Stimulated activated CD8-positive, alpha-beta memory T cell treated with anti-CD3 and anti-CD28 coated beads, Interleukin-12 subunit alpha, Interleukin-12 subunit beta, amount 100 ng/mL, for 24 hours (primary cell): ENCODE measurements around the gene TNRC6C.

Experiments used
- DNase-seq: peaks from one replicate; pipeline ENCODE4 v3.0.0-alpha.2; 2020; ENCODE audit errors: extremely low read depth

TNRC6C gene, protein sequence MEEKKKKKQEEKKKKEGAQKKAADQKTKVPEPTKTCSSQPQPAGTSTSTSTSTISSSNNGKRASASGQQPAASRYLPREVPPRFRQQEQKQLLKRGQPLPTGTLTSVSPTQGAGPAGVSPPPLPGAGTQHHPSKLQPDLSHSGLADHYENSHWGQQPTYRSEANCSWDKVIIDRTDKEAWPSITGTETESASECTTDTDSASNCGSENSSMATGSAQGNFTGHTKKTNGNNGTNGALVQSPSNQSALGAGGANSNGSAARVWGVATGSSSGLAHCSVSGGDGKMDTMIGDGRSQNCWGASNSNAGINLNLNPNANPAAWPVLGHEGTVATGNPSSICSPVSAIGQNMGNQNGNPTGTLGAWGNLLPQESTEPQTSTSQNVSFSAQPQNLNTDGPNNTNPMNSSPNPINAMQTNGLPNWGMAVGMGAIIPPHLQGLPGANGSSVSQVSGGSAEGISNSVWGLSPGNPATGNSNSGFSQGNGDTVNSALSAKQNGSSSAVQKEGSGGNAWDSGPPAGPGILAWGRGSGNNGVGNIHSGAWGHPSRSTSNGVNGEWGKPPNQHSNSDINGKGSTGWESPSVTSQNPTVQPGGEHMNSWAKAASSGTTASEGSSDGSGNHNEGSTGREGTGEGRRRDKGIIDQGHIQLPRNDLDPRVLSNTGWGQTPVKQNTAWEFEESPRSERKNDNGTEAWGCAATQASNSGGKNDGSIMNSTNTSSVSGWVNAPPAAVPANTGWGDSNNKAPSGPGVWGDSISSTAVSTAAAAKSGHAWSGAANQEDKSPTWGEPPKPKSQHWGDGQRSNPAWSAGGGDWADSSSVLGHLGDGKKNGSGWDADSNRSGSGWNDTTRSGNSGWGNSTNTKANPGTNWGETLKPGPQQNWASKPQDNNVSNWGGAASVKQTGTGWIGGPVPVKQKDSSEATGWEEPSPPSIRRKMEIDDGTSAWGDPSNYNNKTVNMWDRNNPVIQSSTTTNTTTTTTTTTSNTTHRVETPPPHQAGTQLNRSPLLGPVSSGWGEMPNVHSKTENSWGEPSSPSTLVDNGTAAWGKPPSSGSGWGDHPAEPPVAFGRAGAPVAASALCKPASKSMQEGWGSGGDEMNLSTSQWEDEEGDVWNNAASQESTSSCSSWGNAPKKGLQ (N-terminal part only)

DNA sequence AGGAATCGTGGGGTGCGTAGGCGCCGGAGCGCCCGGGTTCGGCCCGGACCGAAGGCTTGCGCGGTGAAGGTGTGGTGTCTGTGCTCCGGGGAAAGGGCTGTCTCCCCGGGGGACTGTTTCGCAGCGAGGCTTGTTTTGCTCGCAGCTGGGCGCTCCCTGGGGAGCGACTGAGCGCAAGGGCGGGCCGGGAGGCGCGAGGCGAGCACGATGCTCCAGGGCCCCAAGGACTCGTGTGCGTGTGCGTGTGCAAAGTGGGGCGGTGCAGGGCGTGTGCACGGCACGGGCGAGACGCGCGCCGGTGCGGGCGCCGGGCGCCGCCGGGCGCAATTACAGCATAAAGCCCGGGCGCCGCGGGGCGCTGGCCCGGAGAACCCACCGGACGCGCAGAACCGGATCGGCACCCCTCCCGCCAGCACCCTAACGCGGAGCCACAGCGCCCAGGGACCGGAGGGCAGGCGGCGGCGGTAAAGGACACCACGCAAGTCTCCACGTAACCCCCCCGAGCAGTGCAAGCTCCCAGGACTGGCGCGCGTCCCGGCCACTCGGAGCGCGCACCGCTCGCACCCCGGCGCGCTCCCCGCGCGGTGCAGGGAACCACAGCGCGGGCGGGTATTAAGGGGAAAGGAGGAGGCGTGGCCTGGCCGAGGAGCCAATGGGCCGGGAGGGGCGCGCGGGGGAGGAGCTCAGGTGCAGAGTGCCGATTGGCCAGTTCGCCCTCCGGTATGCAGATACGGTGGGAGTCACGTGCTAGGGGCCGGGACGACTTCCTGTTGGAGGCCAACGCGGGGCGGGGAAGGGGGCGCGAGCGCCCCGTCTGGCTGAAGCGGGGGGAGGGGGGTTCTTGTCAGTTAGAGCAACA lies at the start of gene TNRC6C:
Gene TNRC6C (plus strand): TSS at position 847 of the 859 bp plus-strand sequence. CDS start 45,504 bp downstream, outside the sequence.
- DNase-seq: peak; percentile 100

- DNase-seq: no peak
Observed at GRCh38 chr17:77909236-77909635, 49.3 kb upstream of the TNRC6C start.

DNA sequence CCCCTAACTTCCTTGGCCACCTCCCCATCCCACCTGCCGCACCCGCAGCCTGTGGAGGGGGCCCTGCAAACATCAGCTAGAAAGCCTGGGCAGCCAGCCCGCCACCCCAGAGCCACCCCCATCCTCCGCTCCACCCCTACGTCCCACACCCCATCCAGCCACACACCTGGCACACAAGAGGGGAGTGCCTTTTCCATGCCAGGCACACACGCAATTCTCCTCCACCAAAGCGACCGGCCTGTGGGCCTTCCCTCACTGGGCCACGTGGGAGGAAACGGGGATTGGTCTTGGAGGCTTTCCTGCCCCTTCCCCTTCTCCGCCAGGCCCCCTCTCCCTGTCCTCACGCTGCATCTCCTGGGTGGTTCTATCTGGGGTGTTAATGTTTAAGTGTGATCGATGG lies 48.7 kb upstream of the TNRC6C start:
- DNase-seq: no peak

- DNase-seq: no peak
Observed at GRCh38 chr17:77914385-77915254, 43.9 kb upstream of the TNRC6C start.

- no peak for DNase-seq
Observed at GRCh38 chr17:77915594-77916021, 42.9 kb upstream of the TNRC6C start.

DNA sequence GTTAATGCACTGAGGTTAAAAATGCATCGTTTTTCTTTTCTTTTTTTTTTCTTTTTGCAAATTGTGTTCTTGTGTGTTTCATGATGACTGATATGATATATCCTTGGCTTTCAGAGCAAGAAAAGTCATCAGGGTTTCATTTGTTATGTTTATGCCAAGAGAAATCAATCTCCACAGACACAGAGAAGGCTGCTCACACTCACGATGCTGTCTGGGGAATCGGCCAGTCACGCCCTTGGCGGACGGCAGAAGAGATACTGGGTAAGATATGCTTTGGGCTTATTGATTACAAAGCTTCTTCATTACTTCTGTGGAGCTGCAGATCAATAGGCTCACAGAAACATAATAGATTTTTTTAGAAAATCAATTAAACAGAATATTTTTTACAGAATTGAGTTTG lies 42.2 kb upstream of the TNRC6C start:
- no peak for DNase-seq

- DNase-seq: no peak
Observed at GRCh38 chr17:77916703-77917481, 41.6 kb upstream of the TNRC6C start.

GRCh38 chr17:77919276-77919675 lies 39.2 kb upstream of the TNRC6C start:
- DNase-seq: no peak

GRCh38 chr17:77923135-77923534 lies 35.4 kb upstream of the TNRC6C start:
- DNase-seq: no peak

DNA sequence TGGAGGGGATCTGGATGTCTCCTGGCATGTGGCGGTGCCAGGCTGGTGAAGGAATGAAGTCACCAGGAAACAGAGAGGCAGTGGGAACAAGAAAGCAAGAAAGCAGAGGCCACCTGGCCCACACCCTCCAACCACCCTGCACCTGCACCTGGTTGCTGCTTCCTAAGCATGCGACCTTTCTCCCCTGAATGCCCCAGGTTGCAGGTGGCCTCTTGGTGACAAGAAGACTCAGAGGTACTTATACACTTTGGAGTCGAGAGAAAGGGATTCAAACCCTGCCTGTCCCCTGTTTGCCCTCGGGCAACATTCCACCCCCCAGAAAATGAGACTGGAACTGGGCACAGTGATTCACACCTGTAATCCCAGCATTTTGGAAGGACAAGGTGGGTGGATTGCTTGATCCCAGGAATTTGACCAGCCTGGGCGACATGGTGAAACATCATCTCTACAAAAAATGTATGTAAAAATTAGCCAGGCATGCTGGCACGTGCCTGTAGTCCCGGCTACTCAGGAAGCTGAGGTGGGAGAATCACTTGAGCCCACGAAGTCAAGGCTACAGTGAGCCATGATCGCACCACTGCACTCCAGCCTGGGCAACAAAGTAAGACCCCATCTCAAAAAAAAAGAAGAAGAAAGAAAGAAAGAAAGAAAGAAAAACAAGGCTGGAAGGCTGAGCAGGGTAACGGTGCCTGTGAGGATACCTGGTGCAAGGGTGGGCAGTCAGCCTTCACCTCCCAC lies 34.6 kb upstream of the TNRC6C start:
- no peak for DNase-seq

GRCh38 chr17:77924757-77925336 lies 33.7 kb upstream of the TNRC6C start:
- DNase-seq: no peak

GRCh38 chr17:77925831-77926543 lies 32.5 kb upstream of the TNRC6C start:
- no peak for DNase-seq

- DNase-seq: no peak
Observed at GRCh38 chr17:77926981-77927380, 31.5 kb upstream of the TNRC6C start.

DNA sequence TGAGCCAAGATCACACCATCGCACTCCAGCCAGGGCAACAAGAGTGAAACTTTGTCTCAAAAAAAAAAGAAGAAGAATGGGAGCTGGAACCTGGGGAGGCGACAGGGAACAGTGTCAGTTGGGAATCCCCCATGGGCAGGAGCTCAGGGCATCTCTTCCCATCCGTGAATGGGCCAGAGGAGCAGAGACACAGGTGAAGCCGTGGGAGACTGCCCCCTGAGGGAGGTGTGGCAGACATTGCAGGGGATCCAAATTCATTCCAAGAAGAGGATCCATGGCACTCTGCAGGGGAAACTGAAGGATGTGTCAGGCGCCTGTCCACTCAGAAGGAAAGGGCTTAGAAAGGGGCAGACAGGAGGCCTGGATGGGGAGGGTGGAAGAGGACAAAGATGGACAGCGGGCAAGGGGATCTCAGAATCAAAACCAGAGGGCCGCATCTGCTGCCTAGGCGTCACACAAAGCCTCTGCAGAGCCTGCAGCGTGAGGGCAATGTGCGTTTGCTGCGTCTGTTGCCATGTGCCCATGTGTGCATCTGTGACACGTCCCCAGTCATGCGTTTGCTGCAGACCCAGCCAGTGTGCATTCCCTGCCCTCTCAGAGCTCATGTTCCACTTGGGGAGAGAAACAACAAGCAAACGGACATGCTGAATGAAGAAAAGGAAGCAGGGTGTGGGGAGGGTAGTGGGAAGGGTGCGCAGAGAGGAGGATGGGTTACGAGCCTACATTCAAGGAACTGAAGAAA lies 30.6 kb upstream of the TNRC6C start:
- no peak for DNase-seq

- no peak for DNase-seq
Observed at GRCh38 chr17:77928519-77929179, 29.9 kb upstream of the TNRC6C start.

DNA sequence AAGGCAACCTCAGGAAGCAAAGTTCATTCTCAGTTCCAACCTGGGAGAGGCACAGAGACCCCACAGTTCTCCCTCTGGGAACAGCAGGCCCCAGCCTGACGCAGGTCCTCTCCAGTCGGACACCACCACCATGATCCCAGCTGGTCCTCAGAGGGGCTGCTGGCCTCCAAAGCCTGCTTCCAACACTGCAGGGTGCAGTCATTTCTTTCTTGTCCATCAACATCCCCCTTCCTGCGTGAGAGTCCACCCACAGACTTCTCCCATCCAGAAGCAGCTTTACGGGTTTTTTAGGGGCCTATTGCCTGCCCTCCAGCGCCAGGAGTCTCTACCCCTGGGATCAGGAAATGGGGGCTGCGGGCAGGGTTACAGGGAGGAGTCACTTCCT lies 29.3 kb upstream of the TNRC6C start:
- DNase-seq: no peak
